HG02763 (cell line): ENCODE measurements around the gene NIPA2.
"Not testable (repeated sequence)": the region's sequence is repeated elsewhere in the genome, so short reads cannot be mapped to it uniquely, and the experiment has no call there.

Experiments used
- ATAC-seq: cut with Tn5 transposase; IDR thresholded peaks from one replicate; pipeline ENCODE4 v1.9.1; 2021; ENCODE audit warnings: mild to moderate bottlenecking, moderate library complexity; ENCODE audit not compliant: unreplicated experiment

The NIPA2 gene

GRCh38 chr15:22838292-22839042 lies at the start of gene NIPA2:
Gene NIPA2 (plus strand): TSS chr15:22838666. CDS start chr15:22851732, 13,066 bp downstream.
- peak; percentile 85 for ATAC-seq

GRCh38 chr15:22794063-22794462 lies 44.4 kb upstream of the NIPA2 start:
- no peak for ATAC-seq

- no peak for ATAC-seq
Observed at GRCh38 chr15:22794621-22795167, 43.8 kb upstream of the NIPA2 start.

- no peak for ATAC-seq
Observed at GRCh38 chr15:22795206-22796063, 43.0 kb upstream of the NIPA2 start.

- no peak for ATAC-seq
Observed at GRCh38 chr15:22796079-22796478, 42.4 kb upstream of the NIPA2 start.

GRCh38 chr15:22799902-22800301 lies 38.6 kb upstream of the NIPA2 start:
- no peak for ATAC-seq

- ATAC-seq: not testable (repeated sequence)
Observed at GRCh38 chr15:22803006-22803405, 35.5 kb upstream of the NIPA2 start.

DNA sequence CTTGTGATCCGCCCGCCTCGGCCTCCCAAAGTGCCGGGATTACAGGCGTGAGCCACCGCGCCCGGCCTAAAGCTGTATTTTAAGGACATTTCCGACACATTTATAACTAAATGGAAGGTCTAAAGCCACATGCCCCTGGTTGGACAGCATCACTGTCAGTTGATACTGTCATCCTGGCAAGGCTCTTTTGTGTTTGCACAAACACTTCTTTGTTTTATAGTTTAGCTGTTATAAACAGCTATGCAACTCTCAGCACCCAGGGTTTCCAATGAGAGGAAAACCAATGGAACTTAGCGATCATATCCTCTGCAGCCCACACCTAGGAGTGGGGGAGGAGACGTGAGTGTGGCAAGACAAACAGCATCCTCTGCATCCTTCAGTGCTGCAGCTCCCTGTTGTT lies 32.3 kb upstream of the NIPA2 start:
- ATAC-seq: no peak

DNA sequence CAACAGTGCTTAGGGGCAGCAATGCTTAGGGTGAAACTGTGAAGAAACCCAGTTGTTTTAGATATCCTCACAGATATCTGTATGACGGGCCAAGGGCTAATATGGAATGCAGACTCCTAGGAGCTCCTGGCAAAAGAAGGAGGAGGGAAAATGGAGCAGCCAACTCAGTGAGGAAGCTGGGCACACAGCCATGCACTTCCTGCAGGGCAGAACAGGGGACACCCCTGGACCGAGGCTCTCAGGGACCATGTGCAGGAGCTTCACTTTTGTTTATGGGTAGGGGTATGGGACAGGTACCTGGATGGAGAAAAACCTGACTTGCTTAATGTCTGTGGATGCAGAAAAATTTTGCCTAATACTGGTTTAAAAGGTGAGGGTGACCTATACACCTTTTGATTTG lies 31.8 kb upstream of the NIPA2 start:
- ATAC-seq: no peak

DNA sequence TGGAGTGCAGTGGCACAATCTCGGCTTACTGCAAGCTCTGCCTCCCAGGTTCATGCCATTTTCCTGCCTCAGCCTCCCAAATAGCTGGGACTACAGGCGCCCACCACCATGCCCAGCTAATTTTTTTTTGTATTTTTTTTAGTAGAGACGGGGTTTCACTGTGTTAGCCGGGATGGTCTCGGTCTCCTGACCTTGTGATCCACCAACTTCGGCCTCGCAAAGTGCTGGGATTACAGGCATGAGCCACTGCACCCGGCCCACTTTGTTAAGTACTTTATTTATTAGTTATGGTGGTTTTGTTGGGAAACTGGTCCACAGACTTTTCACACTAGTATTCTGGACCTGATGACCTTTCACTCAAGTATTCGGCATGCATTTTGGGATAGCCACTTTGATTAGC lies 30.6 kb upstream of the NIPA2 start:
- ATAC-seq: not testable (repeated sequence)

- no peak for ATAC-seq
Observed at GRCh38 chr15:22808240-22808639, 30.2 kb upstream of the NIPA2 start.

DNA sequence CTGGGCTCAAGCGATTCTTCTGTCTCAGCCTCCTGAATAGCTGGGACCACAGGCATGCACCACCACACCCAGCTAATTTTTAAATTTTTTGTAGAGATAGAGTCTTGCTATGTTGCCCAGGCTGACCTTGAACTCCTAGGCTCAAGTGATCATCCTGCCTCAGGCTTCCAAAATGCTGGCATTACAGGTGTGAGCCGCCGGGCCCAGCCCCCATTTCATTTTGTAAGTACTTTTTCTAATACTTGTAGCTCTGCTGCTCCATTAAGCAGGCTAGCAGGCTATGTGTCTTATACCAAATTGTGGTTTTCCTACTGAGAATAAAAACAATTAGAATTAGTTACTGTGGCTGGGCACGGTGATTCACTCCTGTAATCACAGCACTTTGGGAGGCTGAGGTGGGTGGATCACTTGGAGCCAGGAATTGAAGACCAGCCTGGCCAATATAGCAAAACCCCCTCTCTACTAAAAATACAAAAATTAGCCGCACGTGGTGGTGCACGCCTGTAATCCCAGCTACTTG lies 29.6 kb upstream of the NIPA2 start:
- no peak for ATAC-seq

GRCh38 chr15:22810033-22810852 lies 28.2 kb upstream of the NIPA2 start:
- ATAC-seq: no peak

- no peak for ATAC-seq
Observed at GRCh38 chr15:22810853-22811338, 27.6 kb upstream of the NIPA2 start.

GRCh38 chr15:22811640-22812039 lies 26.8 kb upstream of the NIPA2 start:
- ATAC-seq: no peak

DNA sequence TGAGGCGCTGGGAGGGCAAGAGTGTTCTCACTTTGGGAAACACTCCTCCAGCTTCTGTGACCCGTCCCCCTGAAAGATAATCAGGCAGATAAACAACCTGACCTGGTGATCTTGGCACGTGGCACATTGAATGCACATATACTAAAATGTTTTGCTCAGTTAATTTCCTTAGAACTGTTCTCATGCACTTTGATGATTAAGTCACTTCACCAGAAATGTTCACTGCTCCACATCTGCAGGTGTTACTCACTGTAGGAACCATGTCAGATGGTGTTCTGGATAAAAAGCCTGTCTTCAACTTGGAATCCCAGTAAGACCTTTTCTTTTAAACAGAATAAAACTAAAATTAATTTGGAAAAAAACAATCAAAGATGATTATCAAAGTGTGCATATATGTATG lies 24.6 kb upstream of the NIPA2 start:
- ATAC-seq: no peak

DNA sequence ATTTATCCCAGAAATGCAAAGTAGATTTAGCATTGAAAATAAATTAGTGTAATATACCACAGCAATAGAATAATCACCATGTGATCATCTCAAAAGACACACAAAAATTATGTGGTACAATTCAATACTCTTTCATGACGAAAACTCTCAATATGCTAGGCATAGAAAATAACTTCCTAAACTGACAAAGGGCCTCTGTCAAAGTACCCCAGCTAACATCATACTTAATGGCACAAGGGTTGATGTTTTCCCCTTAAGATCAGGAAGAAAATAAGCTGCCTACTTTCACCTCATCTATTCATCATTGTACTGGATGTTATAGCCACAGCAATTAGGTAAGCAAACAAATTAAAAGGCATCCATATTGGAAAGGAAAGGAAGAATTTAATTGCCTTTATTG lies 22.7 kb upstream of the NIPA2 start:
- no peak for ATAC-seq

DNA sequence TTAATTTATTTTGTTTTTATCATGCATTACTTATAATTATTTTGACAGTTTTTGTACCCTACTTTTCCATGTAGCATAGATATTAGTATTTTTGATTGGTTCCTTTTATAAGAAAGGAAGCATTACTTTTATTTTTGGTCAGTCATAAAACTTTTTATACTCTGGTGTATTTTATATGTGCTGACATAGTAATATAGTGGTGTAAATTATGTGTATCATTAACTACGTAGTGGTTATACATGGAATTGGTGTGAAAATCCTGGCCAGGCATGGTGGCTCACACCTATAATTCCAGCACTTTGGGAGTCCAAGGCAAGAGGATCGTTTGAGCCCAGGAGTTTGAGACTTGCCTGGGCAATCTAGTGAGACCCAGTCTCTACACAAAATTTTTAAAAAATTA lies 18.8 kb upstream of the NIPA2 start:
- ATAC-seq: no peak

GRCh38 chr15:22823495-22824128 lies 14.9 kb upstream of the NIPA2 start:
- ATAC-seq: no peak

DNA sequence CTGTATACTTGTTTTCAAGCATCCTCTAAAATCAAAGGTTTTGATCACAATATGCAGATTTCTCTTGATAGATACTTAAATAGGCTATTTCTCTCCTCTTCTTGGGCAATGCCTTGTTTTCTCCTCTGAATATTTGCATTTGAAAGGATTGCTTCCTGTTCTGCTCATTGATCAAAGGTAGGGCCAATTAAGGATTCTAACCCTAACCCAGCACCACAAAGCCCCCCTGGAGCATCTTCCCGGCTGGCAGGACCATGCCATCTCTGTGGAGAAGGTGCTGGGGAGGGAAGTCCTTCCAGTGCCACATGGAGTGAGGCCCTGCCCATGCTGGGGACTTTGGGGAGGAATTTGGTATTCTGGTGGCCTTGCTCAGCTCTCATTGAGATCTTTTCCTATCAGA lies 11.3 kb upstream of the NIPA2 start:
- no peak for ATAC-seq
